Endodermal cell (in vitro differentiated cells): ENCODE results near the gene ARPC5. TPM values are rescaled to one million over a fixed set of nuclear protein-coding genes. Genes with fewer than 3 reads are reported as not detected.
A peak's percentile ranks its signal among the peaks of the same experiment; 100 is the strongest.

Experiments used
- DNase-seq: peaks from one replicate; pipeline ENCODE4 v3.0.0-alpha.2; 2017
- H3K27ac ChIP-seq: 2 replicates; pipeline ENCODE4 v1.5.1; 2013; ENCODE audit warnings: mild to moderate bottlenecking, low read depth, low read length, moderate library complexity
- H3K27me3 ChIP-seq: 2 replicates; pipeline ENCODE4 v1.6.1; 2013; ENCODE audit warnings: mild to moderate bottlenecking, low read length, moderate library complexity; ENCODE audit not compliant: insufficient read depth, control insufficient read depth, poor library complexity, severe bottlenecking
- H3K36me3 ChIP-seq: 2 replicates; pipeline ENCODE4 v1.7.0; 2013; ENCODE audit warnings: mild to moderate bottlenecking, low read length, moderate library complexity; ENCODE audit not compliant: control insufficient read depth, insufficient read depth
- H3K4me1 ChIP-seq: one replicate; pipeline ENCODE4 v1.7.0; 2013; ENCODE audit warnings: low read length; ENCODE audit not compliant: control insufficient read depth, insufficient read depth
- H3K4me3 ChIP-seq: 2 replicates; pipeline ENCODE4 v1.5.1; 2013; ENCODE audit warnings: mild to moderate bottlenecking, low read length, moderate library complexity
- H3K9ac ChIP-seq: 2 replicates; pipeline ENCODE4 v1.6.1; 2013; ENCODE audit warnings: mild to moderate bottlenecking, low read length, moderate library complexity; ENCODE audit not compliant: poor library complexity, severe bottlenecking; ENCODE audit errors: extremely low read depth
- H3K9me3 ChIP-seq: 2 replicates; pipeline ENCODE4 v1.6.1; 2013; ENCODE audit warnings: mild to moderate bottlenecking, low read length, moderate library complexity; ENCODE audit not compliant: control insufficient read depth
- H3K27ac Mint-ChIP-seq: 2 replicates; pipeline ENCODE4 v1.8.0; 2020; ENCODE audit warnings: mixed read lengths
- H3K27me3 Mint-ChIP-seq: 2 replicates; pipeline ENCODE4 v1.8.0; 2021; ENCODE audit warnings: mild to moderate bottlenecking, mixed read lengths; ENCODE audit not compliant: insufficient read depth
- H3K36me3 Mint-ChIP-seq: 2 replicates; pipeline ENCODE4 v1.8.0; 2020; ENCODE audit warnings: low read depth, mixed read lengths
- H3K4me1 Mint-ChIP-seq: 2 replicates; pipeline ENCODE4 v1.8.0; 2020; ENCODE audit warnings: mixed read lengths
- H3K4me3 Mint-ChIP-seq: 2 replicates; pipeline ENCODE4 v1.8.0; 2020; ENCODE audit warnings: mild to moderate bottlenecking, moderate library complexity, mixed read lengths
- H3K9me3 Mint-ChIP-seq: 2 replicates; pipeline ENCODE4 v1.8.0; 2020; ENCODE audit warnings: mild to moderate bottlenecking, mixed read lengths
- WGBS, 2 experiments: methylation state at CpG; one replicate each; pipeline versions ENCODE4 v1.1.5 to v1.1.7; 2013; ENCODE audit warnings: missing lambda C conversion rate in 2 of 2, mixed read lengths in 1 of 2; ENCODE audit not compliant: insufficient coverage in 1 of 2, insufficient read length in 1 of 2; 5-methylcytosine and 5-hydroxymethylcytosine counted together
- total RNA-seq, 2 donors: library from RNA; stranded (reverse); fragmentation: NEBNext Ultra II Directional in 1 of 2; extraction: Animal tissue kit (Norgen Biotek cat#: 25700) in 1 of 2; gene quantifications; 2 replicates in 1 of 2; 3 replicates in 1 of 2; pipeline ENCODE4 v1.2.1, GENCODE V29; 2021
- TF ChIP-seq, protein P1 (sequence below): fragments of 200-600 bp; sonication (generic); conservative IDR thresholded peaks from 2 replicates; pipeline ENCODE4 v1.5.0; 2021; ENCODE audit warnings: antibody characterized with exemption, mild to moderate bottlenecking

ARPC5 gene
- total RNA-seq, 2 donors from 2014 or later: 78.7 to 99.5 TPM

- no peak overlapping the region for H3K9ac ChIP-seq
- Mint-ChIP-seq H3K36me3 (no peaks in the 10 kb centered on the region), H3K4me1 (peaks cover 9% of the 10 kb centered on the region), H3K27ac (no peak overlapping the region), H3K9me3 (no peaks in the 10 kb centered on the region), H3K4me3 (no peak overlapping the region), H3K27me3 (no peaks in the 10 kb centered on the region)
- peaks cover 3% of the 10 kb centered on the region for H3K4me1 ChIP-seq
- no peak overlapping the region for H3K27ac ChIP-seq
- no peak overlapping the region for H3K4me3 ChIP-seq
- TF ChIP-seq, protein P1, sequence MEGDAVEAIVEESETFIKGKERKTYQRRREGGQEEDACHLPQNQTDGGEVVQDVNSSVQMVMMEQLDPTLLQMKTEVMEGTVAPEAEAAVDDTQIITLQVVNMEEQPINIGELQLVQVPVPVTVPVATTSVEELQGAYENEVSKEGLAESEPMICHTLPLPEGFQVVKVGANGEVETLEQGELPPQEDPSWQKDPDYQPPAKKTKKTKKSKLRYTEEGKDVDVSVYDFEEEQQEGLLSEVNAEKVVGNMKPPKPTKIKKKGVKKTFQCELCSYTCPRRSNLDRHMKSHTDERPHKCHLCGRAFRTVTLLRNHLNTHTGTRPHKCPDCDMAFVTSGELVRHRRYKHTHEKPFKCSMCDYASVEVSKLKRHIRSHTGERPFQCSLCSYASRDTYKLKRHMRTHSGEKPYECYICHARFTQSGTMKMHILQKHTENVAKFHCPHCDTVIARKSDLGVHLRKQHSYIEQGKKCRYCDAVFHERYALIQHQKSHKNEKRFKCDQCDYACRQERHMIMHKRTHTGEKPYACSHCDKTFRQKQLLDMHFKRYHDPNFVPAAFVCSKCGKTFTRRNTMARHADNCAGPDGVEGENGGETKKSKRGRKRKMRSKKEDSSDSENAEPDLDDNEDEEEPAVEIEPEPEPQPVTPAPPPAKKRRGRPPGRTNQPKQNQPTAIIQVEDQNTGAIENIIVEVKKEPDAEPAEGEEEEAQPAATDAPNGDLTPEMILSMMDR: no peak
- no peaks in the 10 kb centered on the region for H3K27me3 ChIP-seq
- no peaks in the 10 kb centered on the region for H3K36me3 ChIP-seq
- DNase-seq: no peak
- whole genome bisulfite sequencing, 2 experiments: 73 to 100% methylated on average over 1 to 5 of the region's 5 CpGs
- no peaks in the 10 kb centered on the region for H3K9me3 ChIP-seq
Measured at GRCh38 chr1:183584147-183584546, 51.4 kb downstream of the ARPC5 start.

DNA sequence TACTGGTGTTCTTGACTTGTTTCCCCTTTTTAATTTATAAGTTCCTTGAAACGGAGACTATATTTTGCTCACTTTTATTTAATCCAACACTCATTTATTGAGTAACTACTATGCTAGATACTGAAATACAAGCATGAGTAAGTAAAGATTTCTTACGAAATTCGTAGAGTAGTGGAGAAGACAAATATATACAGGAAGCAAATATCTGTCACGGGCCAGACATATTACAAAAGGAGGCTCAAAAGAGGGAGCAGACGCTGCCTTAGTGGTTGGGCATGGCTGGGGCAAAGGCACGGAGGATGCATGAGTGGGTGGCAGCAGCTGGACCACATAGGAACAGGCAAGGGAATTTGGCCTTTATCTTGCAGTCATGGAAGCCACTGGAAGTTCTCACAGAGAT lies 52.1 kb downstream of the ARPC5 start:
- no peak overlapping the region for H3K9ac ChIP-seq
- Mint-ChIP-seq H3K27ac (no peak overlapping the region), H3K36me3 (no peaks in the 10 kb centered on the region), H3K27me3 (no peaks in the 10 kb centered on the region), H3K4me3 (no peak overlapping the region), H3K9me3 (no peaks in the 10 kb centered on the region), H3K4me1 (peaks cover 4% of the 10 kb centered on the region)
- H3K27ac ChIP-seq: no peak overlapping the region
- H3K4me1 ChIP-seq: no peaks in the 10 kb centered on the region
- no peaks in the 10 kb centered on the region for H3K27me3 ChIP-seq
- TF ChIP-seq, protein P1: no peak
- H3K36me3 ChIP-seq: no peaks in the 10 kb centered on the region
- DNase-seq: no peak
- WGBS, 2 experiments: 91 to 92% methylated on average over 6 of the region's 6 CpGs
- H3K9me3 ChIP-seq: no peaks in the 10 kb centered on the region
- no peak overlapping the region for H3K4me3 ChIP-seq

DNA sequence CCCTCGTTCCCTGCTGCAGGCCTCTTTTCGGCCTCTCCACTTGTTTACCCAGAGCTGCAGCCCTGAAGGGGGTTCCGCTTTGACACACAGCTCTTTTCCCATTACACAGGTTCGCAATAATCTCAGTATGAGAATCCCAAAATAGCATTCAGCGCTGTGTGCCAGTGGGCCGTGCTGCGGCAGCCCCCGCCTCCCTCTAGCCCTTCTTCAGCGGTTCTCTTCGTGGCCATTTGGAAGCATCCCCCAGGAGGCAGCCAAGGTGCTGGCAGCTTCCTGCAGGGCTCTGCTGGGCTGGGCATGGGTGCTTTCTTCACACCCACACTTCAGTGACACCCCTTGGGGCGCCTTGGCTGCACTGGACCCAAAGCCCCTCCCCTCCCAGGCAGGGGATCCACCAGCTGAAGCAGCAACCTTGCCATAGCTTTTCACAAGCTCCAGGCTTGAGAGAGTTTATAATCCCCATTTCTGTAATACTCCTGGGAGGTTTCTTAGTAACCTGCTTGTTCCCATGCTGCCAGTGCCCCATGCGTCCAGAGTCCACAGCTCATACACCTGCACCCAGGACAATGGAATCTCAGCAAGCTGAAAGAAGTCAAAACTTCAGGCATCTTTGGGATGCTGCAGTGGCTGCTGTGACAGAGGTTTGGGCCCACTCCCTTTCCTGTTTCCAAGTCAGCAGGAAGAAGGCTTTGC lies 53.4 kb downstream of the ARPC5 start:
- H3K4me1 ChIP-seq: no peaks in the 10 kb centered on the region
- H3K4me3 ChIP-seq: no peak overlapping the region
- no peaks in the 10 kb centered on the region for H3K36me3 Mint-ChIP-seq
- H3K9ac ChIP-seq: no peak overlapping the region
- no peaks in the 10 kb centered on the region for H3K27me3 ChIP-seq
- TF ChIP-seq, protein P1: no peak
- peaks cover 4% of the 10 kb centered on the region for H3K4me1 Mint-ChIP-seq
- H3K9me3 Mint-ChIP-seq: no peaks in the 10 kb centered on the region
- no peaks in the 10 kb centered on the region for H3K36me3 ChIP-seq
- H3K4me3 Mint-ChIP-seq: no peak overlapping the region
- no peaks in the 10 kb centered on the region for H3K9me3 ChIP-seq
- H3K27me3 Mint-ChIP-seq: no peaks in the 10 kb centered on the region
- no peak overlapping the region for H3K27ac Mint-ChIP-seq
- H3K27ac ChIP-seq: no peak overlapping the region
- peak; percentile 46 for DNase-seq
- 95 to 100% methylated on average over 5 to 12 of the region's 12 CpGs for WGBS, 2 experiments
